ENCODE results near the gene TM4SF18.
"Not testable (repeated sequence)": the region's sequence is repeated elsewhere in the genome, so short reads cannot be mapped to it uniquely, and the experiment has no call there.

Gene TM4SF18

GRCh38 chr3:149333176-149333859, at the start of gene TM4SF18:
TSS of gene TM4SF18 (minus strand) at chr3:149333636. CDS start at chr3:149333382, 254 bp downstream.
- DNase-seq, result no peak

- no peak for DNase-seq
These were observed 49.1 kb upstream of the TM4SF18 start for GRCh38 chr3:149382518-149382917.

GRCh38 chr3:149382101-149382467, 48.6 kb upstream of the TM4SF18 start:
- no peak for DNase-seq

- DNase-seq, result no peak
These were observed 48.0 kb upstream of the TM4SF18 start for GRCh38 chr3:149381173-149382100.

- not testable (repeated sequence) for DNase-seq
These were observed 46.8 kb upstream of the TM4SF18 start for GRCh38 chr3:149380220-149380619.

- no peak for DNase-seq
These were observed 45.3 kb upstream of the TM4SF18 start for GRCh38 chr3:149378478-149379309.

- DNase-seq, result no peak
These were observed 44.2 kb upstream of the TM4SF18 start, which contains the start of gene TM4SF1 for GRCh38 chr3:149377408-149378364. TSS of gene TM4SF1 (minus strand) at chr3:149377649. CDS start at chr3:149377547, 102 bp downstream.

- DNase-seq, result no peak
These were observed 43.4 kb upstream of the TM4SF18 start for GRCh38 chr3:149376718-149377407.

GRCh38 chr3:149375501-149376196, 42.2 kb upstream of the TM4SF18 start:
- DNase-seq, result no peak

GRCh38 chr3:149374793-149375500, 41.5 kb upstream of the TM4SF18 start:
- DNase-seq, result no peak

- DNase-seq, result no peak
These were observed 41.0 kb upstream of the TM4SF18 start for GRCh38 chr3:149374391-149374790.

- DNase-seq, result no peak
These were observed 40.0 kb upstream of the TM4SF18 start for GRCh38 chr3:149373235-149374125.

GRCh38 chr3:149371723-149372114, 38.3 kb upstream of the TM4SF18 start:
- no peak for DNase-seq

- DNase-seq, result no peak
These were observed 37.7 kb upstream of the TM4SF18 start for GRCh38 chr3:149371001-149371722.

- no peak for DNase-seq
These were observed 36.8 kb upstream of the TM4SF18 start for GRCh38 chr3:149369991-149370866.

GRCh38 chr3:149368674-149369497, 35.5 kb upstream of the TM4SF18 start:
- DNase-seq, result no peak
